BJ (cell line): ENCODE data around the gene CTDNEP1. TPM values are rescaled to one million over a fixed set of nuclear protein-coding genes. Genes with fewer than 3 reads are reported as not detected.
A peak's percentile ranks its signal among the peaks of the same experiment; 100 is the strongest.

ENCODE experiments used
- CTCF ChIA-PET: fragments of 350-600 bp; formaldehyde crosslinking; extraction: SDS; loops from one replicate; lab custom pipeline; 2021; ENCODE audit warnings: antibody characterized with exemption, inconsistent platforms; lab: Yijun Ruan, JAX
- POLR2A ChIA-PET: fragments of 300-600 bp; sonication (Branson Sonifier 250); formaldehyde crosslinking; extraction: SDS; loops from one replicate; lab custom pipeline; 2021; ENCODE audit warnings: antibody characterized with exemption; lab: Charles Lee
- DNase-seq: peaks from one replicate; pipeline ENCODE4 v3.0.0-alpha.2; 2011; ENCODE audit warnings: low read depth
- H3K27me3 ChIP-seq: 2 replicates; pipeline ENCODE4 v1.6.0; 2011; ENCODE audit warnings: low read length; ENCODE audit not compliant: control insufficient read depth, insufficient read depth
- H3K36me3 ChIP-seq: 2 replicates; pipeline ENCODE4 v1.5.1; 2011; ENCODE audit warnings: low read length; ENCODE audit not compliant: control insufficient read depth, insufficient read depth
- H3K4me3 ChIP-seq: 2 replicates; pipeline ENCODE4 v1.5.1; 2011; ENCODE audit warnings: low read depth, mild to moderate bottlenecking, control low read depth, low read length
- CTCF ChIP-seq: IDR thresholded peaks from 2 replicates; pipeline ENCODE4 v1.5.1; 2011; ENCODE audit warnings: low read depth, mild to moderate bottlenecking, control low read depth, inconsistent platforms, low read length, moderate library complexity; ENCODE audit not compliant: insufficient read depth
- polyA plus RNA-seq: library from polyadenylated mRNA; depleted of rRNA; stranded (reverse); fragments of >200 nt; gene quantifications from 2 replicates; pipeline ENCODE4 v1.2.3, GENCODE V29; 2011

CTDNEP1 gene
- polyA plus RNA-seq, 1 experiment: 129 TPM

- ChIA-PET POLR2A (no interaction called here), CTCF (interaction anchor here (0.6 to 6.9 kb wide), 4 partner anchors 9 to 237 kb away, joined by 3 to 51 read pairs (median 4); no protein-coding TSS in a partner anchor)
- no peak for TF ChIP-seq CTCF
- Histone ChIP-seq H3K27me3 (peaks cover 12% of the 10 kb centered on the region), H3K4me3 (no peak overlapping the region), H3K36me3 (no peaks in the 10 kb centered on the region)
- DNase-seq: no peak
These were observed 31.3 kb upstream of the CTDNEP1 start for GRCh38 chr17:7282752-7283321.

GRCh38 chr17:7281953-7282751 lies 30.6 kb upstream of the CTDNEP1 start:
- no peak for DNase-seq
- POLR2A ChIA-PET: no interaction called here
- no peak for TF ChIP-seq CTCF
- H3K36me3 ChIP-seq: no peaks in the 10 kb centered on the region
- H3K4me3 ChIP-seq: peak overlapping the region; percentile 48
- H3K27me3 ChIP-seq: peaks cover 11% of the 10 kb centered on the region
- CTCF ChIA-PET: interaction anchor here (0.6 to 6.9 kb wide), 5 partner anchors 10 to 236 kb away, joined by 3 to 51 read pairs (median 6); no protein-coding TSS in a partner anchor

- POLR2A ChIA-PET: interaction anchor here (0.6 kb wide), 1 partner anchor 264 kb away, joined by 5 read pairs; no protein-coding TSS in a partner anchor
- peak within 1 kb of the TSS; percentile 48 for H3K4me3 ChIP-seq
- DNase-seq: peak; percentile 63
- TF ChIP-seq CTCF: no peak
- CTCF ChIA-PET: interaction anchor here (0.6 to 6.9 kb wide), 11 partner anchors 11 to 279 kb away, joined by 3 to 51 read pairs (median 4); no protein-coding TSS in a partner anchor
- peaks cover 11% of the 10 kb centered on the region for H3K27me3 ChIP-seq
- H3K36me3 ChIP-seq: no peaks in the 10 kb centered on the region
These were observed 29.8 kb upstream of the CTDNEP1 start, which contains the start of gene SLC2A4 for GRCh38 chr17:7281074-7281952. SLC2A4 (plus strand) TSS chr17:7281718; CDS start chr17:7281935, 217 bp downstream.

GRCh38 chr17:7280519-7281073 lies 29.1 kb upstream of the CTDNEP1 start:
- TF ChIP-seq CTCF: peak; percentile 82
- CTCF ChIA-PET: interaction anchor here (0.6 to 6.9 kb wide), 11 partner anchors 11 to 280 kb away, joined by 3 to 51 read pairs (median 4); partner anchors contain the start of genes ACADVL and DLG4
- Histone ChIP-seq H3K36me3 (no peaks in the 10 kb centered on the region), H3K4me3 (peak overlapping the region; percentile 48), H3K27me3 (peaks cover 6% of the 10 kb centered on the region)
- no peak for DNase-seq
- POLR2A ChIA-PET: interaction anchor here (0.6 kb wide), 1 partner anchor 263 kb away, joined by 5 read pairs; no protein-coding TSS in a partner anchor
